Measurements from ENCODE around the gene MCEMP1.

The MCEMP1 gene

GRCh38 chr19:7705387-7706187 is 28.7 kb downstream of the MCEMP1 start:
- no peak overlapping the region for H3K27ac ChIP-seq
- H3K4me3 ChIP-seq (ENCODE audit: low read depth, low read length) = no peak overlapping the region
- no peak for DNase-seq
- H3K36me3 ChIP-seq (replicated peaks) = no peaks in the 10 kb centered on the region
- TF ChIP-seq CTCF (IDR thresholded peaks at IDR 0.05; ENCODE audit: low read depth, low read length, missing control alignments) = no peak
- in situ Hi-C loops (cut with HindIII; ENCODE audit: low pct_ligation_motif_present, low sequenced_read_pairs) = no loop called here
- no peaks in the 10 kb centered on the region for H3K27me3 ChIP-seq (replicated peaks)

- no peak for DNase-seq
- TF ChIP-seq CTCF (IDR thresholded peaks at IDR 0.05; ENCODE audit: low read depth, low read length, missing control alignments) = no peak
- no peaks in the 10 kb centered on the region for H3K36me3 ChIP-seq (replicated peaks)
- H3K27ac ChIP-seq = no peak overlapping the region
- in situ Hi-C loops (cut with HindIII; ENCODE audit: low pct_ligation_motif_present, low sequenced_read_pairs) = no loop called here
- no peaks in the 10 kb centered on the region for H3K27me3 ChIP-seq (replicated peaks)
- H3K4me3 ChIP-seq (ENCODE audit: low read depth, low read length) = no peak overlapping the region
These were observed 29.5 kb downstream of the MCEMP1 start for GRCh38 chr19:7706188-7706954.

- Histone ChIP-seq H3K27ac (no peak overlapping the region), H3K36me3 (replicated peaks) (no peaks in the 10 kb centered on the region), H3K27me3 (replicated peaks) (no peaks in the 10 kb centered on the region), H3K4me3 (ENCODE audit: low read depth, low read length) (no peak overlapping the region)
- DNase-seq = no peak
- no peak for TF ChIP-seq CTCF (IDR thresholded peaks at IDR 0.05; ENCODE audit: low read depth, low read length, missing control alignments)
- in situ Hi-C loops (cut with HindIII; ENCODE audit: low pct_ligation_motif_present, low sequenced_read_pairs) = no loop called here
These were observed 30.1 kb downstream of the MCEMP1 start for GRCh38 chr19:7706955-7707456.

GRCh38 chr19:7709932-7710460 is 33.1 kb downstream of the MCEMP1 start:
- DNase-seq = no peak
- in situ Hi-C loops (cut with HindIII; ENCODE audit: low pct_ligation_motif_present, low sequenced_read_pairs) = no loop called here
- Histone ChIP-seq H3K27ac (no peak overlapping the region), H3K36me3 (replicated peaks) (no peaks in the 10 kb centered on the region), H3K27me3 (replicated peaks) (no peaks in the 10 kb centered on the region), H3K4me3 (ENCODE audit: low read depth, low read length) (no peak overlapping the region)
- TF ChIP-seq CTCF (IDR thresholded peaks at IDR 0.05; ENCODE audit: low read depth, low read length, missing control alignments) = no peak

GRCh38 chr19:7710616-7711015 is 33.7 kb downstream of the MCEMP1 start:
- H3K27ac ChIP-seq = no peak overlapping the region
- no peaks in the 10 kb centered on the region for H3K36me3 ChIP-seq (replicated peaks)
- in situ Hi-C loops (cut with HindIII; ENCODE audit: low pct_ligation_motif_present, low sequenced_read_pairs) = no loop called here
- H3K4me3 ChIP-seq (ENCODE audit: low read depth, low read length) = no peak overlapping the region
- H3K27me3 ChIP-seq (replicated peaks) = no peaks in the 10 kb centered on the region
- no peak for DNase-seq
- TF ChIP-seq CTCF (IDR thresholded peaks at IDR 0.05; ENCODE audit: low read depth, low read length, missing control alignments) = no peak

All from brain microvascular endothelial cell (primary cell).